ENCODE data around the gene SLC6A3.
A peak's percentile ranks its signal among the peaks of the same experiment; 100 is the strongest.
"Not testable (repeated sequence)": the region's sequence is repeated elsewhere in the genome, so short reads cannot be mapped to it uniquely, and the experiment has no call there.

SLC6A3 gene

GRCh38 chr5:1467341-1468246 is 22.4 kb upstream of the SLC6A3 start:
- peak in 5 of 42 donors; percentile 4 to 24 (median 7) for DNase-seq
- intact Hi-C loops (cut with DNase I), result no loop called here

GRCh38 chr5:1466631-1467265 is 21.5 kb upstream of the SLC6A3 start:
- DNase-seq, result peak in 5 of 42 donors; percentile 7 to 21 (median 14)
- intact Hi-C loops (cut with DNase I), result no loop called here

- peak in 4 of 42 donors; percentile 3 to 22 (median 12) for DNase-seq
- intact Hi-C loops (cut with DNase I), result no loop called here
Measured at GRCh38 chr5:1465966-1466471, 20.8 kb upstream of the SLC6A3 start.

GRCh38 chr5:1465117-1465516 is 19.9 kb upstream of the SLC6A3 start:
- peak in 1 of 42 donors; percentile 3 for DNase-seq
- intact Hi-C loops (cut with DNase I), result no loop called here

GRCh38 chr5:1464511-1464910 is 19.3 kb upstream of the SLC6A3 start:
- intact Hi-C loops (cut with DNase I), result no loop called here
- DNase-seq, result peak in 1 of 42 donors; percentile 17

GRCh38 chr5:1464096-1464446 is 18.8 kb upstream of the SLC6A3 start:
- peak in 4 of 42 donors; percentile 7 to 26 (median 16) for DNase-seq
- intact Hi-C loops (cut with DNase I), result no loop called here

- peak in 6 of 42 donors; percentile 11 to 36 (median 16) for DNase-seq
- intact Hi-C loops (cut with DNase I), result no loop called here
Measured at GRCh38 chr5:1463326-1464095, 18.3 kb upstream of the SLC6A3 start.

GRCh38 chr5:1462358-1462757 is 17.1 kb upstream of the SLC6A3 start:
- DNase-seq, result peak in 4 of 42 donors; percentile 11 to 22 (median 18)
- intact Hi-C loops (cut with DNase I), result no loop called here

GRCh38 chr5:1461396-1461795 is 16.2 kb upstream of the SLC6A3 start:
- DNase-seq, result peak in 5 of 42 donors; percentile 4 to 22 (median 9)
- intact Hi-C loops (cut with DNase I), result no loop called here

- peak in 4 of 42 donors; percentile 9 to 20 (median 14) for DNase-seq
- intact Hi-C loops (cut with DNase I), result no loop called here
Measured at GRCh38 chr5:1460054-1460682, 14.9 kb upstream of the SLC6A3 start.

GRCh38 chr5:1459435-1459834 is 14.2 kb upstream of the SLC6A3 start:
- intact Hi-C loops (cut with DNase I), result not testable (repeated sequence)
- DNase-seq, result peak in 1 of 42 donors; percentile 1

- intact Hi-C loops (cut with DNase I); DNase-seq: not testable (repeated sequence)
Measured at GRCh38 chr5:1456110-1456881, 11.1 kb upstream of the SLC6A3 start.

GRCh38 chr5:1453613-1454012 is 8.4 kb upstream of the SLC6A3 start:
- intact Hi-C loops (cut with DNase I), result no loop called here
- no peak for DNase-seq

- intact Hi-C loops (cut with DNase I), result no loop called here
- DNase-seq, result peak in 4 of 42 donors; percentile 1 to 30 (median 12)
Measured at GRCh38 chr5:1449081-1449630, 3.9 kb upstream of the SLC6A3 start.

- intact Hi-C loops (cut with DNase I), result no loop called here
- peak in 5 of 42 donors; percentile 1 to 16 (median 2) for DNase-seq
Measured at GRCh38 chr5:1448511-1449011, 3.3 kb upstream of the SLC6A3 start.

GRCh38 chr5:1447671-1448361 is 2.6 kb upstream of the SLC6A3 start:
- peak in 7 of 42 donors; percentile 4 to 11 (median 7) for DNase-seq
- intact Hi-C loops (cut with DNase I), result no loop called here

Measured in head of caudate nucleus (tissue), 42 donors.